HepG2 (cell line): ENCODE results near the gene SLC2A8. TPM values are rescaled to one million over a fixed set of nuclear protein-coding genes. Genes with fewer than 3 reads are reported as not detected.

Experiments used
- ATAC-seq: fragments of 200-7000 bp; cut with Tn5 transposase; 3 replicates; pipeline ENCODE4 v1.9.1; 2020; ENCODE audit warnings: mild to moderate bottlenecking, moderate library complexity
- BruUV-seq: library from RNA; stranded (reverse); fragments of 400-500 nt; replicated peaks from 2 replicates; lab custom pipeline; 2021; lab: Mats Ljungman, UMichigan
- CTCF ChIA-PET: fragments of 300-600 bp; formaldehyde crosslinking; extraction: SDS; loops from one replicate; lab custom pipeline; 2021; ENCODE audit warnings: low total read pairs, inconsistent platforms, low intra/inter-chr PET ratio; lab: Yijun Ruan, JAX
- POLR2A ChIA-PET: fragments of 350-600 bp; sonication (Branson Sonifier 250); formaldehyde crosslinking; loops from one replicate; lab custom pipeline; 2020; ENCODE audit warnings: antibody characterized with exemption, inconsistent platforms; lab: Yijun Ruan, JAX
- DNase-seq: peaks from one replicate; pipeline ENCODE4 v3.0.0-alpha.2; 2015; ENCODE audit warnings: low spot score
- FAIRE-seq: peaks from 3 replicates; lab custom pipeline; 2011; peaks lifted over from hg19 to GRCh38; lab: Jason Lieb, UNC
- H2AFZ ChIP-seq: one replicate; pipeline ENCODE4 v1.6.1; 2011; ENCODE audit warnings: low read length, inconsistent platforms
- H3K27ac ChIP-seq: fragments of 300-600 bp; 3 replicates; pipeline ENCODE4 v1.8.0; 2011; ENCODE audit warnings: mixed run types, mild to moderate bottlenecking, mixed read lengths, low read length, inconsistent platforms; ENCODE audit not compliant: insufficient read depth; ENCODE audit errors: extremely low read length
- H3K27me3 ChIP-seq, 2 experiments: fragments of 200-600 bp in 1 of 2; 2 replicates in 1 of 2; 3 replicates in 1 of 2; pipeline versions ENCODE4 v1.6.0 to v1.8.0; 2011; ENCODE audit warnings: low read length in 2 of 2, mild to moderate bottlenecking in 2 of 2, moderate library complexity in 2 of 2, inconsistent platforms in 1 of 2; ENCODE audit not compliant: insufficient read depth in 2 of 2, control insufficient read depth in 1 of 2
- H3K36me3 ChIP-seq, 2 experiments: fragments of 200-600 bp in 1 of 2; replicated peaks in 1 of 2; 2 replicates in 1 of 2; 3 replicates in 1 of 2; pipeline versions ENCODE4 v1.5.1 to v1.8.0; 2011; ENCODE audit warnings: low read length in 2 of 2, inconsistent platforms in 1 of 2; ENCODE audit not compliant: insufficient read depth in 2 of 2, control insufficient read depth in 1 of 2
- H3K4me1 ChIP-seq: 2 replicates; pipeline ENCODE4 v1.5.1; 2012; ENCODE audit warnings: low read length, inconsistent platforms; ENCODE audit not compliant: insufficient read depth
- H3K4me2 ChIP-seq: 2 replicates; pipeline ENCODE4 v1.6.0; 2011; ENCODE audit warnings: low read depth, low read length, inconsistent platforms
- H3K4me3 ChIP-seq, 3 experiments: fragments of 200-600 bp in 1 of 3; sonication (generic), shearing (Covaris generic) in 1 of 3; replicated peaks in 1 of 3; 2 replicates each; pipeline ENCODE4 v1.5.1; 2011 to 2016; ENCODE audit warnings: low read length in 3 of 3, inconsistent platforms in 2 of 3, low read depth in 2 of 3, mild to moderate bottlenecking in 2 of 3, control low read depth in 1 of 3, mixed read lengths in 1 of 3; ENCODE audit not compliant: insufficient read depth in 1 of 3
- H3K79me2 ChIP-seq: one replicate; pipeline ENCODE4 v1.6.1; 2011; ENCODE audit warnings: low read length, inconsistent platforms; ENCODE audit not compliant: insufficient read depth
- H3K9ac ChIP-seq: 2 replicates; pipeline ENCODE4 v1.6.0; 2011; ENCODE audit warnings: mild to moderate bottlenecking, low read depth, low read length, inconsistent platforms; ENCODE audit not compliant: insufficient read depth
- H3K9me3 ChIP-seq: 2 replicates; pipeline ENCODE4 v1.5.1; 2012; ENCODE audit warnings: mild to moderate bottlenecking, low read length
- H4K20me1 ChIP-seq: 2 replicates; pipeline ENCODE4 v1.6.0; 2011; ENCODE audit warnings: inconsistent platforms, mild to moderate bottlenecking, low read length, moderate library complexity; ENCODE audit not compliant: insufficient read depth
- CEBPG ChIP-seq: IDR thresholded peaks from 2 replicates; pipeline ENCODE4 v1.6.1; 2016
- ELF4 ChIP-seq: sonication (generic); formaldehyde crosslinking; IDR thresholded peaks from 2 replicates; pipeline ENCODE4 v1.5.0; 2020; ENCODE audit warnings: missing genetic modification reagents, mild to moderate bottlenecking, moderate library complexity, borderline replicate concordance
- SAP130 ChIP-seq: IDR thresholded peaks from 2 replicates; pipeline ENCODE4 v1.6.1; 2016; ENCODE audit warnings: low read depth
- SMAD9 ChIP-seq: sonication (generic); formaldehyde crosslinking; IDR thresholded peaks from 2 replicates; pipeline ENCODE4 v1.5.1; 2020; ENCODE audit warnings: mild to moderate bottlenecking, missing genetic modification reagents
- ZNF383 ChIP-seq: sonication (generic); formaldehyde crosslinking; IDR thresholded peaks from 2 replicates; pipeline ENCODE4 v1.4.0; 2020; ENCODE audit warnings: missing genetic modification reagents, mild to moderate bottlenecking, borderline replicate concordance
- ZNF432 ChIP-seq: sonication (generic); formaldehyde crosslinking; IDR thresholded peaks from 2 replicates; pipeline ENCODE4 v1.5.0; 2020; ENCODE audit warnings: missing genetic modification reagents, mild to moderate bottlenecking, borderline replicate concordance
- ZNF737 ChIP-seq: sonication (generic); formaldehyde crosslinking; IDR thresholded peaks from 2 replicates; pipeline ENCODE4 v1.5.0; 2020; ENCODE audit warnings: missing genetic modification reagents, mild to moderate bottlenecking, borderline replicate concordance
- ZNF883 ChIP-seq: sonication (generic); formaldehyde crosslinking; IDR thresholded peaks from 2 replicates; pipeline ENCODE4 v1.5.1; 2020; ENCODE audit warnings: mild to moderate bottlenecking, missing genetic modification reagents; ENCODE audit errors: not compliant biosample characterization
- ZSCAN20 ChIP-seq: sonication (generic); formaldehyde crosslinking; IDR thresholded peaks from 2 replicates; pipeline ENCODE4 v1.4.0; 2020; ENCODE audit warnings: missing genetic modification reagents, mild to moderate bottlenecking, borderline replicate concordance
- WGBS: methylation state at CpG from one replicate; pipeline ENCODE4 v1.1.6; 2017; ENCODE audit warnings: low lambda C conversion rate; 5-methylcytosine and 5-hydroxymethylcytosine counted together
- in situ Hi-C: cut with HindIII; loops from 2 replicates; pipeline ENCODE4 v1.10.0; 2017; ENCODE audit warnings: low pct_unique_long_range_greater_than_20kb; ENCODE audit not compliant: extremely low pct_ligation_motif_present
- intact Hi-C: fragments of 100-400 bp; cut with micrococcal nuclease; formaldehyde crosslinking; loops from one replicate; pipeline ENCODE4 v1.10.0; 2022; ENCODE audit not compliant: unreplicated experiment
- polyA plus RNA-seq, 8 experiments: library from polyadenylated mRNA; depleted of rRNA in 3 of 8; stranded (reverse) in 7 of 8; unstranded in 1 of 8; fragments of >200 nt; fragmentation: Illumina TruSeq in 4 of 8; extraction: Trizol in 4 of 8; gene quantifications; 2 replicates each; pipeline versions ENCODE4 v1.2.1 to v1.2.3, GENCODE V29; 2011 to 2016; ENCODE audit warnings: low read depth in 4 of 8, missing spikeins in 1 of 8, mixed read lengths in 1 of 8; ENCODE audit not compliant: insufficient read depth in 1 of 8
- total RNA-seq, 5 experiments: library from RNA; depleted of rRNA; stranded (reverse); fragments of >200 nt; fragmentation: Illumina TruSeq; extraction: Trizol; gene quantifications; 2 replicates each; pipeline ENCODE4 v1.2.3, GENCODE V29; 2016; ENCODE audit warnings: low read depth in 1 of 5

Gene SLC2A8
- total and polyA plus RNA-seq, 2 of the 13 experiments (the other 11 are each of a cell fraction or from before 2014, with no cell fraction given): 22.6 to 48.6 TPM

- TF ChIP-seq ELF4 (no peak), ZNF383 (CRISPR knock-in tag) (no peak), SMAD9 (CRISPR knock-in tag) (no peak), ZNF737 (CRISPR knock-in tag) (no peak), ZNF432 (no peak), ZNF883 (CRISPR knock-in tag) (no peak)
- TF ChIP-seq, all 625 proteins: peak for 0
These were observed 14.4 kb upstream of the SLC2A8 start (continued) for GRCh38 chr9:127382541-127382940.

- intact Hi-C loops (no loop called here), in situ Hi-C loops (no loop called here)
- DNase-seq (no peak), FAIRE-seq (no peak), ATAC-seq (no peak)
- no TSS peak for BruUV-seq
- TF ChIP-seq SAP130 (CRISPR knock-in tag): no peak
- no peak for TF ChIP-seq ZSCAN20
- no peak for TF ChIP-seq CEBPG
- Histone ChIP-seq H3K79me2 (no peaks in the 10 kb centered on the region), H3K27ac (no peak overlapping the region), H3K9ac (no peak overlapping the region), H3K27me3 (no peaks in the 10 kb centered on the region), H3K9me3 (peaks cover 3% of the 10 kb centered on the region), H3K4me1 (peaks cover 21% of the 10 kb centered on the region), H3K4me2 (no peak overlapping the region), H4K20me1 (no peaks in the 10 kb centered on the region), H2AFZ (no peak overlapping the region), H3K4me3 (no peak overlapping the region), H3K36me3 (no peaks in the 10 kb centered on the region)
- ChIA-PET POLR2A (interaction anchor here (1.4 kb wide), 1 partner anchor 12 kb away, joined by 5 read pairs; the partner anchor contains the start of gene SLC2A8), CTCF (interaction anchor here (2.3 kb wide), 1 partner anchor 14 kb away, joined by 10 read pairs; no protein-coding TSS in a partner anchor)
- WGBS: 96% methylated on average over 10 of the region's 11 CpGs
These were observed 12.8 kb upstream of the SLC2A8 start for GRCh38 chr9:127384016-127384730.
